Tibial nerve (tissue), 4 donors: ENCODE measurements around the gene TGM1. TPM values are rescaled to one million over a fixed set of nuclear protein-coding genes. Genes with fewer than 3 reads are reported as not detected.

Experiments used
- DNase-seq, 2 donors: peaks; one replicate each; pipeline ENCODE4 v3.0.0-alpha.2; 2019; ENCODE audit warnings: low spot score in 2 of 2
- H3K27ac ChIP-seq, 4 donors: fragments of 200-600 bp; sonication (generic) in 3 of 4; one replicate each; pipeline ENCODE4 v1.5.1; 2017 to 2019; ENCODE audit warnings: mild to moderate bottlenecking in 1 of 4
- H3K27me3 ChIP-seq, 2 donors: fragments of 200-600 bp; sonication (generic) in 1 of 2; one replicate each; pipeline versions ENCODE4 v1.5.1 to v1.6.0; 2017 to 2019
- H3K36me3 ChIP-seq, 3 donors: fragments of 200-600 bp; sonication (generic); one replicate each; pipeline ENCODE4 v1.5.1; 2018 to 2019
- H3K4me1 ChIP-seq, 4 donors: fragments of 200-600 bp; sonication (generic) in 3 of 4; one replicate each; pipeline ENCODE4 v1.5.1; 2017 to 2019
- H3K4me3 ChIP-seq, 4 donors: fragments of 200-600 bp; sonication (generic) in 3 of 4; one replicate each; pipeline ENCODE4 v1.5.1; 2017 to 2019; ENCODE audit warnings: mild to moderate bottlenecking in 1 of 4, moderate library complexity in 1 of 4
- H3K9me3 ChIP-seq, 4 donors: fragments of 200-600 bp; sonication (generic) in 3 of 4; one replicate each; pipeline ENCODE4 v1.5.1; 2017 to 2019
- CTCF ChIP-seq, 5 experiments: fragments of 200-600 bp in 3 of 5; fragments of 450-650 bp in 2 of 5; sonication (generic) in 3 of 5; IDR thresholded peaks; one replicate each; pipeline ENCODE4 v1.5.1; 2016 to 2019; ENCODE audit warnings: antibody characterized with exemption in 5 of 5, mild to moderate bottlenecking in 3 of 5, moderate library complexity in 2 of 5
- EP300 ChIP-seq, 2 donors: sonication (generic); formaldehyde crosslinking; IDR thresholded peaks; one replicate each; pipeline ENCODE4 v1.6.1; 2017; ENCODE audit warnings: antibody characterized with exemption in 2 of 2, mild to moderate bottlenecking in 1 of 2
- POLR2A ChIP-seq, 2 donors: fragments of 450-650 bp; IDR thresholded peaks; one replicate each; pipeline ENCODE4 v1.6.1; 2017; ENCODE audit warnings: antibody characterized with exemption in 2 of 2, mild to moderate bottlenecking in 2 of 2, moderate library complexity in 2 of 2
- WGBS, 2 donors: methylation state at CpG; one replicate each; pipeline ENCODE4 v1.1.5; 2018; 5-methylcytosine and 5-hydroxymethylcytosine counted together
- total RNA-seq, 4 donors: library from RNA; depleted of rRNA; stranded (reverse); fragments of >200 nt; gene quantifications; one replicate each; pipeline ENCODE4 v1.1.0, GENCODE V29; 2016

TGM1 gene
- total RNA-seq, 4 donors from 2014 or later = 13.5 to 53.5 (median 19.4) TPM

- Histone ChIP-seq H3K9me3 (no peaks in the 10 kb centered on the region), H3K4me1 (peaks cover 0 to 41% (median 25%) of the 10 kb centered on the region in 4 donors), H3K36me3 (peaks cover 0 to 24% (median 0%) of the 10 kb centered on the region in 3 donors), H3K4me3 (peak within 1 kb of the TSS; percentile 70 to 89 (median 79)), H3K27me3 (no peaks in the 10 kb centered on the region), H3K27ac (peak within 1 kb of the TSS; percentile 83 to 98 (median 92))
- WGBS, 2 donors = 1% methylated on average over 40 of the region's 40 CpGs
- peak; percentile 77 to 82 for DNase-seq
- peak; percentile 44 to 77 for TF ChIP-seq POLR2A (IDR thresholded peaks at IDR 0.05)
- TF ChIP-seq CTCF (IDR thresholded peaks at IDR 0.05) = peak; percentile 39 to 70 (median 60)
- peak; percentile 25 to 95 for TF ChIP-seq EP300 (IDR thresholded peaks at IDR 0.05)
Measured at GRCh38 chr14:24215495-24216344, 47.3 kb downstream of the TGM1 start, which contains the start of gene MDP1. TSS of gene MDP1 (minus strand) at chr14:24216066. CDS start at chr14:24215955, 111 bp downstream.

DNA sequence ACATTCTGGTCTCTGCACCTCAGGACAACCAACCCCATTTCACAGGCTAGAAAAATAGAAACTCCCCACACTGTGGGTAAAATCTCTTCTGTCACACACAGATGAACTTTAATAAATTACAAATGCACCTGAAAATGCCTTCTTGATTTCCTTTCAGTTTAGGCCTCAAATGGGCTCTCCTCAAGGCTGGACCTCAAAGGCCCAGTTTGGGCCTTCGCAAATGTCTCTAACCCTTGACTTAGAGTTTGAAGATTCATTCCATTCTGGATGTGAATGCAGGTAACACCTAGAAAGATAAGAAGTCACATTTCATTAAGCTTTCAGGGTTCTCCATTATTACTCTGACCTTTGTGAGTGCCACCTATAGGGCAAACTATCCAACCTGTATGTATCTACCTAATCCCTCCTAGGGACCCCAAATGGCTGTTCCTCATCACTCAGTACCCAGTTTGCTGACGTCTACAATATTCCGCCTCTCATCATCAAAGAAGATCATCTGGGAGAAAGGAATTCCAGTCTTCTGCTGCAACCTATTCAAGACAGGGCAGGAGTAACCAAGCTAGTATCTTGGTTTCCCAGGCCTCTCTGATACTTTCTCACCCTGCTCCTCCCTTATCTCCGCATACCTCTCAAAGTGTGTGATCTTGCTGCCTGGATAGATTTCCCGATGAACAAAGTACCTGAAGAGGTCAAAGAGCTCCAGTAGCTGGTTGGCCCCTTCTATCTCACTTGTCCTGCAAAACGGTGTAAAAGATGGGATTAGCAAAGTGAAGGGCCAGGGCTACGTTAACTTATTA, 48.9 kb downstream of the TGM1 start:
- Histone ChIP-seq H3K27me3 (no peaks in the 10 kb centered on the region), H3K4me3 (peak overlapping the region; percentile 55 to 89 (median 70)), H3K27ac (peak overlapping the region; percentile 79 to 98 (median 94)), H3K36me3 (peaks cover 0 to 41% (median 15%) of the 10 kb centered on the region in 3 donors), H3K4me1 (peaks cover 0 to 41% (median 25%) of the 10 kb centered on the region in 4 donors), H3K9me3 (no peaks in the 10 kb centered on the region)
- DNase-seq = no peak
- WGBS, 2 donors = 92% methylated on average over 7 of the region's 7 CpGs
- TF ChIP-seq EP300 (IDR thresholded peaks at IDR 0.05) (no peak), POLR2A (IDR thresholded peaks at IDR 0.05) (no peak), CTCF (IDR thresholded peaks at IDR 0.05) (no peak)

- peak; percentile 94 to 96 for DNase-seq
- peak within 1 kb of the TSS; percentile 55 to 89 (median 70) for H3K4me3 ChIP-seq
- H3K4me1 ChIP-seq = peaks cover 0 to 41% (median 25%) of the 10 kb centered on the region in 4 donors
- WGBS, 2 donors = 0 to 1% methylated on average over 44 to 52 of the region's 53 CpGs
- peaks cover 0 to 49% (median 15%) of the 10 kb centered on the region in 3 donors for H3K36me3 ChIP-seq
- TF ChIP-seq EP300 (IDR thresholded peaks at IDR 0.05) (peak; percentile 62 to 98), CTCF (IDR thresholded peaks at IDR 0.05) (peak in 2 of 5 experiments; percentile 48 to 51), POLR2A (IDR thresholded peaks at IDR 0.05) (peak; percentile 89 to 91)
- no peaks in the 10 kb centered on the region for H3K27me3 ChIP-seq
- H3K9me3 ChIP-seq = no peaks in the 10 kb centered on the region
- H3K27ac ChIP-seq = peak within 1 kb of the TSS; percentile 79 to 98 (median 94)
Measured at GRCh38 chr14:24212924-24213865, 49.8 kb downstream of the TGM1 start, which contains the start of gene CHMP4A. TSS of gene CHMP4A (minus strand) at chr14:24213488. CDS start at chr14:24213439, 49 bp downstream.

DNA sequence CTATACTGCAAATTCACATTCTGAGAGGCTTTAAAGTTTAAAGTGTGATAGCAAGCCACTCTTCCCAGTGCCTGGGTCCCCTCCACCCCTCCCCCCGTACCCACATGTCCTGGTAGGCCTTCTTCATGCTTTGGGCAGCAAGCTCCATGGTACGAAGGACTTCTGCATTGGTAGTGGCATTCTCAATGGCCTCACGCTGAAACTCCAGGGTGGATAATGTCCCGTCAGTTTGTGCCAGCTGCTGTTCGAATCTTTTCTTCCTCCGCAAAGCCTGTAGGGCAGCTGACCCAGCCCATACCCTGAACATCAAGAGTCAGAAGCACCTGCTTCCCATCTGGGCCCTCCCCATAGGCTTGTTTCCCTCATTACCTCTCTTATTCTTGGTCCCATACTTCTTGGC, 51.7 kb downstream of the TGM1 start:
- TF ChIP-seq EP300 (IDR thresholded peaks at IDR 0.05) = no peak
- TF ChIP-seq CTCF (IDR thresholded peaks at IDR 0.05) = no peak
- no peak for TF ChIP-seq POLR2A (IDR thresholded peaks at IDR 0.05)
- Histone ChIP-seq H3K4me1 (peaks cover 0 to 40% (median 25%) of the 10 kb centered on the region in 4 donors), H3K9me3 (no peaks in the 10 kb centered on the region), H3K4me3 (no peak overlapping the region), H3K36me3 (peaks cover 0 to 52% (median 22%) of the 10 kb centered on the region in 3 donors), H3K27me3 (no peaks in the 10 kb centered on the region), H3K27ac (no peak overlapping the region)
- no peak for DNase-seq
- 89 to 93% methylated on average over 6 of the region's 6 CpGs for WGBS, 2 donors
